Upper lobe of left lung (tissue), 6 donors: ENCODE results near the gene PLCB1. TPM values are rescaled to one million over a fixed set of nuclear protein-coding genes. Genes with fewer than 3 reads are reported as not detected.
"Not testable (repeated sequence)": the region's sequence is repeated elsewhere in the genome, so short reads cannot be mapped to it uniquely, and the experiment has no call there.

ENCODE experiments used
- ATAC-seq, 2 donors: fragments of 200-7000 bp; cut with Tn5 transposase; one replicate each; pipeline ENCODE4 v1.9.1; 2022; ENCODE audit warnings: mild to moderate bottlenecking in 2 of 2, moderate library complexity in 2 of 2; ENCODE audit not compliant: low FRiP score in 2 of 2
- DNase-seq, 2 donors: peaks; one replicate each; pipeline ENCODE4 v3.0.0-alpha.2; 2019 to 2020
- H3K27ac ChIP-seq, 4 donors: fragments of 200-600 bp; sonication (generic); one replicate each; pipeline ENCODE4 v1.5.1; 2016 to 2019
- H3K27me3 ChIP-seq, 4 donors: fragments of 200-600 bp; sonication (generic); one replicate each; pipeline ENCODE4 v1.5.1; 2017 to 2019
- H3K36me3 ChIP-seq, 4 donors: fragments of 200-600 bp; sonication (generic); one replicate each; pipeline ENCODE4 v1.5.1; 2016 to 2019
- H3K4me1 ChIP-seq, 4 donors: fragments of 200-600 bp; sonication (generic); one replicate each; pipeline ENCODE4 v1.5.1; 2018 to 2019
- H3K4me3 ChIP-seq, 4 donors: fragments of 200-600 bp; sonication (generic); one replicate each; pipeline ENCODE4 v1.5.1; 2017 to 2019; ENCODE audit warnings: mild to moderate bottlenecking in 2 of 4, moderate library complexity in 1 of 4
- H3K9me3 ChIP-seq, 4 donors: fragments of 200-600 bp; sonication (generic); one replicate each; pipeline ENCODE4 v1.5.1; 2018 to 2019
- EP300 ChIP-seq, 4 donors: sonication (generic); formaldehyde crosslinking; IDR thresholded peaks; one replicate each; pipeline ENCODE4 v1.5.1; 2017; ENCODE audit warnings: antibody characterized with exemption in 4 of 4, control low read depth in 2 of 4
- POLR2A ChIP-seq, 4 donors: fragments of 450-650 bp; IDR thresholded peaks; one replicate each; pipeline ENCODE4 v1.5.1; 2016 to 2017; ENCODE audit warnings: antibody characterized with exemption in 4 of 4, mild to moderate bottlenecking in 2 of 4
- POLR2AphosphoS5 ChIP-seq, 2 donors: sonication (generic); formaldehyde crosslinking; IDR thresholded peaks; one replicate each; pipeline ENCODE4 v1.5.1; 2017; ENCODE audit warnings: antibody characterized with exemption in 2 of 2
- WGBS, 2 donors: methylation state at CpG; one replicate each; pipeline ENCODE4 v1.1.5; 2017 to 2018; 5-methylcytosine and 5-hydroxymethylcytosine counted together
- total RNA-seq, 6 donors: library from RNA; depleted of rRNA in 4 of 6; stranded (reverse); fragments of >200 nt in 4 of 6; gene quantifications; one replicate each; pipeline versions ENCODE4 v1.1.0 to v1.2.1, GENCODE V29; 2016 to 2021
- TF ChIP-seq, protein P1 (sequence below), 6 experiments: fragments of 450-650 bp in 4 of 6; fragments of 200-600 bp in 2 of 6; sonication (generic) in 2 of 6; IDR thresholded peaks; one replicate each; pipeline ENCODE4 v1.5.1; 2016 to 2019; ENCODE audit warnings: antibody characterized with exemption in 6 of 6
- donor health status: DM: no; HTN: no; CAD: no; lungs with moderate emphysema.
- donor health status: DM: no; HTN: yes; CAD: no; lungs with severe emphysema.

Gene PLCB1
- total RNA-seq, 6 donors from 2014 or later = 4.8 to 26.2 (median 10.7) TPM

GRCh38 chr20:8587251-8587650, 455.2 kb downstream of the PLCB1 start:
- ATAC-seq (no peak), DNase-seq (no peak)
- 63 to 71% methylated on average over 1 of the region's 1 CpG for WGBS, 2 donors
- Histone ChIP-seq H3K36me3 (no peaks in the 10 kb centered on the region), H3K4me3 (no peak overlapping the region), H3K27ac (no peak overlapping the region), H3K9me3 (no peaks in the 10 kb centered on the region), H3K27me3 (no peaks in the 10 kb centered on the region), H3K4me1 (no peaks in the 10 kb centered on the region)
- TF ChIP-seq POLR2AphosphoS5 (IDR thresholded peaks at IDR 0.05) (no peak), EP300 (IDR thresholded peaks at IDR 0.05) (no peak)

GRCh38 chr20:8587810-8588209, 455.7 kb downstream of the PLCB1 start:
- Histone ChIP-seq H3K4me3 (no peak overlapping the region), H3K36me3 (no peaks in the 10 kb centered on the region), H3K9me3 (no peaks in the 10 kb centered on the region), H3K27ac (no peak overlapping the region), H3K27me3 (no peaks in the 10 kb centered on the region), H3K4me1 (no peaks in the 10 kb centered on the region)
- TF ChIP-seq, protein P1, sequence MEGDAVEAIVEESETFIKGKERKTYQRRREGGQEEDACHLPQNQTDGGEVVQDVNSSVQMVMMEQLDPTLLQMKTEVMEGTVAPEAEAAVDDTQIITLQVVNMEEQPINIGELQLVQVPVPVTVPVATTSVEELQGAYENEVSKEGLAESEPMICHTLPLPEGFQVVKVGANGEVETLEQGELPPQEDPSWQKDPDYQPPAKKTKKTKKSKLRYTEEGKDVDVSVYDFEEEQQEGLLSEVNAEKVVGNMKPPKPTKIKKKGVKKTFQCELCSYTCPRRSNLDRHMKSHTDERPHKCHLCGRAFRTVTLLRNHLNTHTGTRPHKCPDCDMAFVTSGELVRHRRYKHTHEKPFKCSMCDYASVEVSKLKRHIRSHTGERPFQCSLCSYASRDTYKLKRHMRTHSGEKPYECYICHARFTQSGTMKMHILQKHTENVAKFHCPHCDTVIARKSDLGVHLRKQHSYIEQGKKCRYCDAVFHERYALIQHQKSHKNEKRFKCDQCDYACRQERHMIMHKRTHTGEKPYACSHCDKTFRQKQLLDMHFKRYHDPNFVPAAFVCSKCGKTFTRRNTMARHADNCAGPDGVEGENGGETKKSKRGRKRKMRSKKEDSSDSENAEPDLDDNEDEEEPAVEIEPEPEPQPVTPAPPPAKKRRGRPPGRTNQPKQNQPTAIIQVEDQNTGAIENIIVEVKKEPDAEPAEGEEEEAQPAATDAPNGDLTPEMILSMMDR (IDR thresholded peaks at IDR 0.05) = no peak
- TF ChIP-seq POLR2AphosphoS5 (IDR thresholded peaks at IDR 0.05) = no peak
- no peak for TF ChIP-seq POLR2A (IDR thresholded peaks at IDR 0.05)
- no peak for TF ChIP-seq EP300 (IDR thresholded peaks at IDR 0.05)
- 75 to 76% methylated on average over 3 of the region's 3 CpGs for WGBS, 2 donors
- ATAC-seq (no peak), DNase-seq (no peak)

GRCh38 chr20:8589956-8590355, 457.9 kb downstream of the PLCB1 start:
- H3K4me1 ChIP-seq = no peaks in the 10 kb centered on the region
- no peaks in the 10 kb centered on the region for H3K36me3 ChIP-seq
- H3K27me3 ChIP-seq = no peaks in the 10 kb centered on the region
- 77 to 84% methylated on average over 4 of the region's 4 CpGs for WGBS, 2 donors
- no peaks in the 10 kb centered on the region for H3K9me3 ChIP-seq
- H3K27ac ChIP-seq = no peak overlapping the region
- H3K4me3 ChIP-seq = no peak overlapping the region
- no peak for ATAC-seq
- TF ChIP-seq, protein P1 (IDR thresholded peaks at IDR 0.05) = no peak
- no peak for TF ChIP-seq EP300 (IDR thresholded peaks at IDR 0.05)
- no peak for TF ChIP-seq POLR2A (IDR thresholded peaks at IDR 0.05)
- TF ChIP-seq POLR2AphosphoS5 (IDR thresholded peaks at IDR 0.05) = no peak
- DNase-seq = no peak

DNA sequence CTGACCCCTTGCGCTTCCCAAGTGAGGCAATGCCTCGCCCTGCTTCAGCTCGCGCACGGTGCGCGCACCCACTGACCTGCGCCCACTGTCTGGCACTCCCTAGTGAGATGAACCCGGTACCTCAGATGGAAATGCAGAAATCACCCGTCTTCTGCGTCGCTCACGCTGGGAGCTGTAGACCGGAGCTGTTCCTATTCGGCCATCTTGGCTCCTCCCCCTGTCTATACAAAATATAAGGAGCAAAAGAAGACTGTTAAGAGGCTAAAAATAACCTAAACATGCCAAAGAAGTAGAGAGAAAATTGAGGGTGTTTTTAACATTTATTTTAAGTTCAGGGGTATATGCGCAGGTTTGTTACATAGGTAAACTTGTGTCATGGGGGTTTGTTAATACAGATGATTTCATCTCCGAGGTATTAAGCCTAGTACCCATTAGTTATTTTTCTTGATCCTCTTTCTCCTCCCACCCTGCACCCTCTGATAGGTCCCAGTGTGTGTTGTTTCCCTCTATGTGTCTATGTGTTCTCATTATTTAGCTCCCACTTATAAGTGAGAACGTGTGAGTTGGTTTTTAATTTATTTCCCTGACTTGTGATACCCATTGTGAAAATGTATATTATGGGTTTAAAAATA, 469.0 kb downstream of the PLCB1 start:
- H3K27me3 ChIP-seq, H3K9me3 ChIP-seq, H3K4me3 ChIP-seq, H3K4me1 ChIP-seq, ATAC-seq, H3K27ac ChIP-seq, DNase-seq, H3K36me3 ChIP-seq: not testable (repeated sequence)
- WGBS, 2 donors = 87 to 95% methylated on average over 3 to 10 of the region's 18 CpGs

DNA sequence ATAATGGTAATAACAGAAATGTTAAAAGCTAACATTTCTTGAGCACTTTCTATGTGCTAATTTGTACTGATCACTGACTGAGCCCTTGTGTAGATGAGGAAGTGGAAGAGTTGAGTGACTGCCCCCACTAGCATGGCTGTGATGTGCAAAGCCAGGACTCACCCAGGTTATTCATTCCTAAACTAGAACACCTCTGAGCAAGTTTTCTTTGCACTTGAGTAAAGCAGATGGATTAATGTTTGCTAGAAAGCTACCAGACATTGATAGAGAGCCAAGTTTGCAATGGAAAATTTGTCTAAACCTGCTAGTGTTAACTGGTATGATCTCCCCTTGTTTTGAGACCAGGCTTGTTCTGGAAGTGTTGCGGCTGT, 469.5 kb downstream of the PLCB1 start:
- DNase-seq = no peak
- Histone ChIP-seq H3K27me3 (no peaks in the 10 kb centered on the region), H3K4me3 (no peak overlapping the region), H3K4me1 (peaks cover 0 to 8% (median 3%) of the 10 kb centered on the region in 4 donors), H3K36me3 (no peaks in the 10 kb centered on the region), H3K27ac (no peak overlapping the region), H3K9me3 (no peaks in the 10 kb centered on the region)
- 83 to 92% methylated on average over 1 of the region's 1 CpG for WGBS, 2 donors
- TF ChIP-seq POLR2AphosphoS5 (IDR thresholded peaks at IDR 0.05) (no peak), POLR2A (IDR thresholded peaks at IDR 0.05) (no peak), EP300 (IDR thresholded peaks at IDR 0.05) (no peak)
- TF ChIP-seq, protein P1 (IDR thresholded peaks at IDR 0.05) = no peak
- ATAC-seq = no peak
